Neural progenitor cell (in vitro differentiated cells): Measurements from ENCODE around the gene TAGAP.

Experiments
- CTCF ChIP-seq: fragments of 200-600 bp; sonication (generic); IDR thresholded peaks from 2 replicates; pipeline ENCODE4 v1.5.1; 2017; ENCODE audit warnings: antibody characterized with exemption, mild to moderate bottlenecking
- EZH2 ChIP-seq: fragments of 200-600 bp; sonication (generic); IDR thresholded peaks from 2 replicates; pipeline ENCODE4 v1.6.1; 2017; ENCODE audit warnings: antibody characterized with exemption, mild to moderate bottlenecking, moderate library complexity
- EZH2phosphoT487 ChIP-seq: fragments of 200-600 bp; sonication (generic); IDR thresholded peaks from 2 replicates; pipeline ENCODE4 v1.6.1; 2017; ENCODE audit warnings: antibody characterized with exemption

DNA sequence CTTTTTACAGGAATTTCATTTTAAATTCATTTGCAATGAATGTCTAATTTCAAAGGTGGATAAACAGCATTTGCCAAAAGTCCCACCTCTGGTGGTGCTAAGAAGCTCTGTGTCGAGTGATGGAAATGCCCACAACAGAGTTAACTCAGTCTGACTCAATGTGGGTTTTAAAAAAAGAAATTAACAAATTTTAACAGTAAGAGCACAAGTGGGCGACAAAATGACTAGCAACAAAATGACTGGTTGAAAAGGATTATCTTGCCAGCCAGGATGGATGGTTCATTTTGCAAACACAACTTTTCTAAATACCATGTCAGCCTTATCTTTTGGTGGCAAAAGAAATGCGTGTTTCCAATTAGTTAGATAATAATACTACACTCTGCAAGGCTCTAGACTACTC lies 14.3 kb upstream of the TAGAP start:
- TF ChIP-seq CTCF = no peak
- TF ChIP-seq EZH2 = no peak
- no peak for TF ChIP-seq EZH2phosphoT487
